Measurements from ENCODE around the gene FOXD1. TPM values are rescaled to one million over a fixed set of nuclear protein-coding genes. Genes with fewer than 3 reads are reported as not detected.

The FOXD1 gene
- total RNA-seq (ENCODE audit: unreplicated experiment) = 2.8 TPM
- long read RNA-seq = 0 reads

DNA sequence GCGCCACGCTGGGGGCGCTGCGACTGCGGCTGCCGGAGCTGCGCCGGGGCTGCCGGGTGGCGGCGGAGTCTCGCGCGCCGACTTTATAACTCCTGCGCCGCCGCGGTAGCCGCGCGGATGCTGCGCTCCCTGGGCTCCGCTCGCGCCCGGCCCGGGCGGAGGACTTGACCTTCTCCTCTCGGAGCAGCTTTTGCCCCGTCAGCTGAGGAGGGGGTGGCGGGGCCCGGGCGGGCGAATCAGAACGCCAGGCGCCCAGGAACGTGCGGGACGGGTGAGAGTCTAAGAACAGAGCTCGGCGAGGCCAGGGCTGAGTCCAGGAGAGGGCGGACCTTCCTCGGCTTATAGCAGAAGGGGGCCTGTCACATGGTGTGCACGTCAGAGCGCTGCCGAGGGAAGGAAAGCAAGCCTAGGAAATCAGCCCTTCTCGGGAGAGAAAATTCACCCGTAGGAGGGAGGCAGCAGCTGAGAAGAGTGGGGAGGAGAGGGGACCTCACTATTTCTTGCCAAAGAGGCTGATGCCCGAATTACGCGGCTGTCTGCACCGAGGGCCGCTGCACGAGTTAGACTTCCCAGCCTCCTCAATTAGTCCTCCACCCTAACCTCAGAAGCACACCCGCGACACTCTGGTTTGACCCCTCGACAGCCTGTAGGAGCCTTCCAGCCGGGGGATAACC lies at the start of gene FOXD1:
Gene FOXD1, minus strand, starts transcription at position 315 of the 674 bp plus-strand sequence. CDS start 415 bp downstream, outside the sequence.
- no peak within 1 kb of the TSS for H3K27ac Mint-ChIP-seq (ENCODE audit: unreplicated experiment)
- peaks cover 26% of the 10 kb centered on the region for H3K27me3 Mint-ChIP-seq (ENCODE audit: unreplicated experiment)
- H3K4me3 Mint-ChIP-seq (ENCODE audit: unreplicated experiment) = peak within 1 kb of the TSS; percentile 94
- H3K9me3 Mint-ChIP-seq (ENCODE audit: unreplicated experiment) = peaks cover 24% of the 10 kb centered on the region
- no peaks in the 10 kb centered on the region for H3K36me3 Mint-ChIP-seq (ENCODE audit: unreplicated experiment)
- peaks cover 5% of the 10 kb centered on the region for H3K4me1 Mint-ChIP-seq (ENCODE audit: low read depth, unreplicated experiment)
- peak; percentile 84 for DNase-seq
- no peak for TF ChIP-seq CTCF (IDR thresholded peaks at IDR 0.05; ENCODE audit: partially characterized antibody, unreplicated experiment)

DNA sequence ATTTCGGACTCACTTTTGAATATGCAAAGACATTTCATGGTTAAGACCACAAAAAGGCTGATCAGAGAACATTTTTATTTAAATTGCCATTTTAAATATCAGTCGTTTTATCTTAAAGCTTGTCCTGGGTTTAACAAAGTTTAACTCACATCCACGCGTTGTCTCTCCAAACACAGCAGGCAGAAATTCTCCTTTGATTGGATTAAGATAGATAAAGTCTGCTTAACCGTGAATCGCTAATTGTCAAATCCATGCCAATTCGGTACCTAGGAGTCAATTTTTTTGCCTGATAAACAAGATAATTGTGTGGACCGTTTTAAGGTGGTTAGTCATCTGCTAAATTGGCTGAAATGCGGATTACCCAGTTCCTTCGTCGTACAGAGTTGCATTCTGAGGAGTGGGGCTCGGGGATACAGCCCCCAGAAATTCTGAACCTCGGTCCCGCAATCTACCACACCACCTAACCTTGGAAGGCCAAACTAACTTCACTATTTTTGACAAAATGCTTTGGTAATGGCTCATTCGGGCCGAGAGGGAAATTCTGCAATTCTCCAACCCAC lies 49.0 kb upstream of the FOXD1 start:
- Mint-ChIP-seq H3K27ac (ENCODE audit: unreplicated experiment) (peak overlapping the region; percentile 97), H3K4me3 (ENCODE audit: unreplicated experiment) (peak overlapping the region; percentile 89), H3K9me3 (ENCODE audit: unreplicated experiment) (no peaks in the 10 kb centered on the region), H3K36me3 (ENCODE audit: unreplicated experiment) (no peaks in the 10 kb centered on the region), H3K27me3 (ENCODE audit: unreplicated experiment) (no peaks in the 10 kb centered on the region), H3K4me1 (ENCODE audit: low read depth, unreplicated experiment) (peaks cover 3% of the 10 kb centered on the region)
- no peak for DNase-seq
- TF ChIP-seq CTCF (IDR thresholded peaks at IDR 0.05; ENCODE audit: partially characterized antibody, unreplicated experiment) = no peak

DNA sequence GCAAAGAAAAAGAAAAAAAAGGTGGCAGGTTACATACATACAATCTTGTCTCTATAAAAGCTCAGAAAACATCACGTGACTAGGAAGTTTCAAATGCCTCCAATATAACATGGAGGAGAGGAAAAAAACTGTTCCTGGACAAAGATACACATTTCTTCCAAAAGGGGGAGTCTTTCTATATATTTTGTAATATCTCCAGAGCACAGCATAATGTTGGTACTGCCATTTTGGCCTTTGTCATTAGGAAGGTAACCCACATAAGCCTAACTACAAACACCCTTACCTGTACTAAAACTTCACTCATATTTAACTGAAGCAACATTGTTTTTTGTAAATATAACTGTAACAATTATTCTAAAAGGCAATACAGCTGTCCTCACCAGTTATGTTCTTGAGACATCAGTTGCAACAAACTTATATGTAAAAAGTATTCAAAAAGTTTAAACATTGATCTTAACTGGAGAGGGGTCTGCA lies 48.4 kb upstream of the FOXD1 start:
- Mint-ChIP-seq H3K27ac (ENCODE audit: unreplicated experiment) (peak overlapping the region; percentile 97), H3K4me3 (ENCODE audit: unreplicated experiment) (peak overlapping the region; percentile 89), H3K27me3 (ENCODE audit: unreplicated experiment) (no peaks in the 10 kb centered on the region), H3K4me1 (ENCODE audit: low read depth, unreplicated experiment) (peaks cover 3% of the 10 kb centered on the region), H3K36me3 (ENCODE audit: unreplicated experiment) (no peaks in the 10 kb centered on the region), H3K9me3 (ENCODE audit: unreplicated experiment) (no peaks in the 10 kb centered on the region)
- TF ChIP-seq CTCF (IDR thresholded peaks at IDR 0.05; ENCODE audit: partially characterized antibody, unreplicated experiment) = peak; percentile 36
- DNase-seq = no peak

DNA sequence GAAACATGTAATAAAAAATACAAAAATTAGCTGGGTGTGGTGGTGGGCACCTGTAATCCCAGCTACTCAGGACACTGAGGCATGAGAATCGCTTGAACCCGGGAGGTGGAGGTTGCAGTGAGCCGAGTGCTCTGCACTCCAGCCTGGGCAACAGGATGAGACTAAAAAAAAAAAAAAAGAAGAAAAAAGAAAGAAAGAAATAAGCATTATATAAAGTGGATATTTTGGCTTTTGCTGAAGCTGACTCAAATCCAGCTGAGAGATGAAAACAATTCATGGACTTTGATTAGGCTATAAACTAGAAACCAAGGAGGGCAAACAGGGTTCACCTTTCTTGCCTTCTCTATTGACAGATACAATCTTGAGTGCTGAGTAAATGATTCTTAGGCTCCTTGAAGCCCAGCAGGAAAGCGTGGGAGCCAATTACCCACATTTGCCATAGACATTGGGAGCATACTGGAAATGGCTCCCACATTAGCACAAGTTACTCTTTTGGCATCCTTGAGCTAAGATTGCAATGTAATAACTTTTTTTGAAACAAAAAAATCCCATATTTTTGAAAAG lies 47.3 kb upstream of the FOXD1 start:
- H3K9me3 Mint-ChIP-seq (ENCODE audit: unreplicated experiment) = no peaks in the 10 kb centered on the region
- no peak for TF ChIP-seq CTCF (IDR thresholded peaks at IDR 0.05; ENCODE audit: partially characterized antibody, unreplicated experiment)
- peaks cover 3% of the 10 kb centered on the region for H3K4me1 Mint-ChIP-seq (ENCODE audit: low read depth, unreplicated experiment)
- no peak overlapping the region for H3K4me3 Mint-ChIP-seq (ENCODE audit: unreplicated experiment)
- H3K27me3 Mint-ChIP-seq (ENCODE audit: unreplicated experiment) = no peaks in the 10 kb centered on the region
- no peaks in the 10 kb centered on the region for H3K36me3 Mint-ChIP-seq (ENCODE audit: unreplicated experiment)
- no peak overlapping the region for H3K27ac Mint-ChIP-seq (ENCODE audit: unreplicated experiment)
- no peak for DNase-seq

DNA sequence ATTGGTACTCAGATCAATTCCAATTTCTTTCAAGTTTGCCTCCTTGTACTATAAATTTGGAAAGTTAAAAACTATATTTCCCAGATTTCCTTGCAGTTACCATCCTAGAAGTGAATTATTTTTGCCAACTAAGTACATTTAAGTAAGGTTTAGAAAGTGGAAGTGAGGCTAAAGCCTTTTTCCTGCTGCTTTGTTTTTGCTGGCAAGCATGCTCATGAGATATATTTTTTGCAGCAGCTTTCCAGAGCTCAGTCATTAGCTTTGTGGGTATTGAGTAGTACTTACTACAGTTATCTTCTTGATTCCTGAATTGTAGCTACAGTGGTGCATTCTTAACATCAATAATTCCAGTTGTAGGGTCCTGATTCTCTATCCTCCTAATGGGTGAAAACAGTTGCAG lies 46.1 kb upstream of the FOXD1 start:
- TF ChIP-seq CTCF (IDR thresholded peaks at IDR 0.05; ENCODE audit: partially characterized antibody, unreplicated experiment) = no peak
- no peaks in the 10 kb centered on the region for H3K4me1 Mint-ChIP-seq (ENCODE audit: low read depth, unreplicated experiment)
- no peak for DNase-seq
- no peaks in the 10 kb centered on the region for H3K27me3 Mint-ChIP-seq (ENCODE audit: unreplicated experiment)
- no peaks in the 10 kb centered on the region for H3K9me3 Mint-ChIP-seq (ENCODE audit: unreplicated experiment)
- no peak overlapping the region for H3K27ac Mint-ChIP-seq (ENCODE audit: unreplicated experiment)
- no peaks in the 10 kb centered on the region for H3K36me3 Mint-ChIP-seq (ENCODE audit: unreplicated experiment)
- H3K4me3 Mint-ChIP-seq (ENCODE audit: unreplicated experiment) = no peak overlapping the region

Measured in glutamatergic neuron (in vitro differentiated cells).